Caco-2 (cell line): ENCODE data around the gene GALNT11. TPM values are rescaled to one million over a fixed set of nuclear protein-coding genes. Genes with fewer than 3 reads are reported as not detected.

Experiments used
- BruUV-seq: library from RNA; stranded (reverse); fragments of 400-500 nt; replicated peaks from 2 replicates; lab custom pipeline; 2021; lab: Mats Ljungman, UMichigan
- CTCF ChIA-PET: fragments of 300-600 bp; sonication (Branson Sonifier 250); formaldehyde crosslinking; loops from one replicate; lab custom pipeline; 2022; ENCODE audit warnings: antibody characterized with exemption; lab: Charles Lee
- POLR2A ChIA-PET: fragments of 300-600 bp; sonication (Branson Sonifier 250); formaldehyde crosslinking; loops from one replicate; lab custom pipeline; 2022; ENCODE audit warnings: antibody characterized with exemption; lab: Charles Lee
- DNase-seq, 2 experiments: peaks; one replicate each; pipeline versions ENCODE4 v3.0.0 to v3.0.0-alpha.2; 2020 to 2022
- H3K27me3 ChIP-seq: replicated peaks from 2 replicates; pipeline ENCODE4 v1.6.0; 2011; ENCODE audit warnings: low read length; ENCODE audit not compliant: control insufficient read depth, insufficient read depth
- H3K36me3 ChIP-seq: 2 replicates; pipeline ENCODE4 v1.5.1; 2011; ENCODE audit warnings: low read length; ENCODE audit not compliant: control insufficient read depth, insufficient read depth
- H3K4me1 ChIP-seq: fragments of 250-450 bp; sonication (Bioruptor Pico); 2 replicates; pipeline ENCODE4 v1.5.1; 2020; ENCODE audit warnings: mild to moderate bottlenecking
- H3K4me3 ChIP-seq: 2 replicates; pipeline ENCODE4 v1.5.1; 2011; ENCODE audit warnings: low read depth, mild to moderate bottlenecking, control low read depth, low read length
- H3K9me3 ChIP-seq: fragments of 250-450 bp; sonication (Bioruptor Pico); 2 replicates; pipeline ENCODE4 v1.5.1; 2020; ENCODE audit warnings: mild to moderate bottlenecking, moderate library complexity
- H3K27ac Mint-ChIP-seq: one replicate; pipeline ENCODE4 v1.8.0; 2022; ENCODE audit warnings: mixed read lengths; ENCODE audit not compliant: unreplicated experiment
- H3K27me3 Mint-ChIP-seq: one replicate; pipeline ENCODE4 v1.8.0; 2022; ENCODE audit warnings: mixed read lengths; ENCODE audit not compliant: insufficient read depth, unreplicated experiment
- H3K36me3 Mint-ChIP-seq: one replicate; pipeline ENCODE4 v1.8.0; 2022; ENCODE audit warnings: mild to moderate bottlenecking, mixed read lengths; ENCODE audit not compliant: insufficient read depth, unreplicated experiment
- H3K4me1 Mint-ChIP-seq: one replicate; pipeline ENCODE4 v1.8.0; 2022; ENCODE audit warnings: low read depth, mixed read lengths; ENCODE audit not compliant: unreplicated experiment
- H3K4me3 Mint-ChIP-seq: one replicate; pipeline ENCODE4 v1.8.0; 2022; ENCODE audit warnings: mild to moderate bottlenecking, moderate library complexity, mixed read lengths; ENCODE audit not compliant: unreplicated experiment
- H3K9me3 Mint-ChIP-seq: one replicate; pipeline ENCODE4 v1.8.0; 2022; ENCODE audit warnings: mixed read lengths; ENCODE audit not compliant: unreplicated experiment
- intact Hi-C: fragments of 100-400 bp; cut with micrococcal nuclease; formaldehyde crosslinking; loops from one replicate; pipeline ENCODE4 v1.10.0; 2022; ENCODE audit not compliant: unreplicated experiment
- total RNA-seq: library from RNA; stranded (reverse); gene quantifications from 2 replicates; pipeline ENCODE4 v1.2.3, GENCODE V29; 2022
- TF ChIP-seq, protein P1 (sequence below), 2 experiments: fragments of 200-600 bp in 1 of 2; IDR thresholded peaks; 1 replicate in 1 of 2; 2 replicates in 1 of 2; pipeline versions ENCODE4 v1.5.1 to v1.8.0; 2011 to 2022; ENCODE audit warnings: antibody characterized with exemption in 1 of 2, control low read depth in 1 of 2, inconsistent platforms in 1 of 2, low read depth in 1 of 2, low read length in 1 of 2, mild to moderate bottlenecking in 1 of 2, moderate library complexity in 1 of 2; ENCODE audit not compliant: insufficient read depth in 1 of 2, severe bottlenecking in 1 of 2, unreplicated experiment in 1 of 2

GALNT11 gene
- total RNA-seq, 1 experiment from 2014 or later = 34.9 TPM

DNA sequence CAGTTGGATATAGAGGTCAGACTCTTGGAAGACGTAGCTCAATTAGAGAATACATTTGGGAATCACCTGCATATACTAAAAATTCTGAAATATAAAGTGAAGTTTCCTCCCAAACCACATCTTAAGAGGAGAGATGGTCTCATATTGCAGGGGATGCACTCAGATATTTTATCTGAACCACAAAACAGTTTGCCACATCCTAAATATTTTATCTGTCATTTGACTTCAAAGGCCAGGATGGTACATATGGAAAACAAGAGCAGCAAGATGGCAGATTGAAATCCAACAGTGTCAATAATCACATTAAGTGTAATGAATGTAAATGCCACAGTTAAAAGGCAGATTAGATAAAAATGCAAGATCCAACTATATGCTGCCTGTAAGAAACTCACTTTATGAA, 97.1 kb downstream of the GALNT11 start:
- Histone ChIP-seq H3K9me3 (peaks cover 6% of the 10 kb centered on the region; the same call in 1 of the 2 replicates), H3K27me3 (no peaks in the 10 kb centered on the region), H3K36me3 (peaks cover 1% of the 10 kb centered on the region), H3K4me1 (no peaks in the 10 kb centered on the region), H3K4me3 (no peak overlapping the region)
- Mint-ChIP-seq H3K4me3 (no peak overlapping the region), H3K36me3 (peaks cover 86% of the 10 kb centered on the region), H3K27ac (no peak overlapping the region), H3K9me3 (peaks cover 18% of the 10 kb centered on the region), H3K4me1 (no peaks in the 10 kb centered on the region), H3K27me3 (no peaks in the 10 kb centered on the region)
- no peak for DNase-seq
- intact Hi-C loops = no loop called here
- ChIA-PET CTCF (no interaction called here), POLR2A (no interaction called here)
- no TSS peak for BruUV-seq
- TF ChIP-seq, protein P1, sequence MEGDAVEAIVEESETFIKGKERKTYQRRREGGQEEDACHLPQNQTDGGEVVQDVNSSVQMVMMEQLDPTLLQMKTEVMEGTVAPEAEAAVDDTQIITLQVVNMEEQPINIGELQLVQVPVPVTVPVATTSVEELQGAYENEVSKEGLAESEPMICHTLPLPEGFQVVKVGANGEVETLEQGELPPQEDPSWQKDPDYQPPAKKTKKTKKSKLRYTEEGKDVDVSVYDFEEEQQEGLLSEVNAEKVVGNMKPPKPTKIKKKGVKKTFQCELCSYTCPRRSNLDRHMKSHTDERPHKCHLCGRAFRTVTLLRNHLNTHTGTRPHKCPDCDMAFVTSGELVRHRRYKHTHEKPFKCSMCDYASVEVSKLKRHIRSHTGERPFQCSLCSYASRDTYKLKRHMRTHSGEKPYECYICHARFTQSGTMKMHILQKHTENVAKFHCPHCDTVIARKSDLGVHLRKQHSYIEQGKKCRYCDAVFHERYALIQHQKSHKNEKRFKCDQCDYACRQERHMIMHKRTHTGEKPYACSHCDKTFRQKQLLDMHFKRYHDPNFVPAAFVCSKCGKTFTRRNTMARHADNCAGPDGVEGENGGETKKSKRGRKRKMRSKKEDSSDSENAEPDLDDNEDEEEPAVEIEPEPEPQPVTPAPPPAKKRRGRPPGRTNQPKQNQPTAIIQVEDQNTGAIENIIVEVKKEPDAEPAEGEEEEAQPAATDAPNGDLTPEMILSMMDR (IDR thresholded peaks at IDR 0.05; ENCODE audit: insufficient read depth in 1 of 2, low read depth in 1 of 2, low read length in 1 of 2, severe bottlenecking in 1 of 2, unreplicated experiment in 1 of 2) = no peak

DNA sequence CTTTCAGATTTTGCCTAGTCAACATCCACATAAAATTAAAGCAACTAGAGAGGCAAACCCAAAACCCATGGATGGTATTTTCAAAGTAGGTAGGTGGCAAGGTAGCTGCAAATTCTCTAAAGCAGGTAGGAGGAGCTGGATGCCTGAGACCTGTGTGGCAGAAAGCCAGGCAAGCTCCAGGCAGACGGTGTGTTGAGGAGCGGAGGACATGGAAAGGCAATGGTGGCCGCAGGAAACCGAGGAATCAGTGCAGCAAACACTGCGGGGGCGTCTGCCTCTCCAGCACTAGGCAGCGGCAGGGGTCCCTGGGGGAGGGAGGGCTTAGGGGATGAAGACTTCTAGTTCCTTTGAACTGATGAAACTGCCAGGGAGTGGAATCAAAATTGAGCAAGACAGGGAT, 101.3 kb downstream of the GALNT11 start:
- DNase-seq = no peak
- POLR2A ChIA-PET = no interaction called here

DNA sequence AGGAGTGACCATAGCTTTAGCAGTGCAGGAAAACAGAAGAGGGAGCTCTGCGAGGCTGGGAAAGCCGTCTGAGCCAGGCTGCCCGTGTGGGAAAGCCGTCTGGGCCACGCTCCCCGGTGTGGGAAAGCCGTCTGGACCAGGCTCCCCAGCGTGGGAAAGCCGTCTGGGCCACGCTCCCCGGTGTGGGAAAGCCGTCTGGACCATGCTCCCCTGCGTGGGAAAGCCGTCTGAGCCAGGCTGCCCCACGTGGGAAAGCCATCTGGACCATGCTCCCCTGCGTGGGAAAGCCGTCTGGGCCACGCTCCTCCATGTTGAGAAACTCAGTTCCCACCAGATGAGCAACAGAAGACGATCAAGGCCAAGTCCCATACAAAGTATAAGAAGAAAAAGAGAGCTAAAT, 101.8 kb downstream of the GALNT11 start:
- H3K27ac Mint-ChIP-seq = no peak overlapping the region
- Histone ChIP-seq H3K4me1 (no peaks in the 10 kb centered on the region), H3K27me3 (no peaks in the 10 kb centered on the region), H3K4me3 (no peak overlapping the region), H3K9me3 (peaks cover 6% of the 10 kb centered on the region; the same call in 1 of the 2 replicates), H3K36me3 (peaks cover 5% of the 10 kb centered on the region)
- POLR2A ChIA-PET = no interaction called here
- H3K9me3 Mint-ChIP-seq = peaks cover 18% of the 10 kb centered on the region
- no peak for DNase-seq
- TF ChIP-seq, protein P1 (IDR thresholded peaks at IDR 0.05; ENCODE audit: insufficient read depth in 1 of 2, low read depth in 1 of 2, low read length in 1 of 2, severe bottlenecking in 1 of 2, unreplicated experiment in 1 of 2) = no peak
- peaks cover 89% of the 10 kb centered on the region for H3K36me3 Mint-ChIP-seq
- no peak overlapping the region for H3K4me3 Mint-ChIP-seq
- intact Hi-C loops = no loop called here
- no peaks in the 10 kb centered on the region for H3K27me3 Mint-ChIP-seq
- H3K4me1 Mint-ChIP-seq = no peaks in the 10 kb centered on the region
- CTCF ChIA-PET = no interaction called here
- BruUV-seq = no TSS peak

More for the DNA sequence above, 101.3 kb downstream of the GALNT11 start:
- no peak overlapping the region for H3K4me3 ChIP-seq
- Mint-ChIP-seq H3K4me1 (no peaks in the 10 kb centered on the region), H3K9me3 (peaks cover 18% of the 10 kb centered on the region), H3K4me3 (no peak overlapping the region), H3K36me3 (peaks cover 89% of the 10 kb centered on the region), H3K27ac (no peak overlapping the region), H3K27me3 (no peaks in the 10 kb centered on the region)
- H3K4me1 ChIP-seq = no peaks in the 10 kb centered on the region
- CTCF ChIA-PET = no interaction called here
- H3K36me3 ChIP-seq = peaks cover 5% of the 10 kb centered on the region
- no peaks in the 10 kb centered on the region for H3K27me3 ChIP-seq
- intact Hi-C loops = no loop called here
- BruUV-seq = no TSS peak
- H3K9me3 ChIP-seq = peaks cover 6% of the 10 kb centered on the region; the same call in 1 of the 2 replicates
- TF ChIP-seq, protein P1 (IDR thresholded peaks at IDR 0.05; ENCODE audit: insufficient read depth in 1 of 2, low read depth in 1 of 2, low read length in 1 of 2, severe bottlenecking in 1 of 2, unreplicated experiment in 1 of 2) = no peak
